DMS53 treated with DMSO at 0.1 percent for 48 hours (cell line): ENCODE data around the gene FBXL16.

Source experiments
- DNase-seq: peaks from one replicate; lab custom pipeline; 2025; ENCODE audit not compliant: unreplicated experiment; lab: John Stamatoyannopoulos, UW

Gene FBXL16

GRCh38 chr16:678858-679813 lies 26.5 kb downstream of the FBXL16 start:
- DNase-seq = peak; percentile 59

- no peak for DNase-seq
Measured at GRCh38 chr16:678209-678857, 27.3 kb downstream of the FBXL16 start.

DNA sequence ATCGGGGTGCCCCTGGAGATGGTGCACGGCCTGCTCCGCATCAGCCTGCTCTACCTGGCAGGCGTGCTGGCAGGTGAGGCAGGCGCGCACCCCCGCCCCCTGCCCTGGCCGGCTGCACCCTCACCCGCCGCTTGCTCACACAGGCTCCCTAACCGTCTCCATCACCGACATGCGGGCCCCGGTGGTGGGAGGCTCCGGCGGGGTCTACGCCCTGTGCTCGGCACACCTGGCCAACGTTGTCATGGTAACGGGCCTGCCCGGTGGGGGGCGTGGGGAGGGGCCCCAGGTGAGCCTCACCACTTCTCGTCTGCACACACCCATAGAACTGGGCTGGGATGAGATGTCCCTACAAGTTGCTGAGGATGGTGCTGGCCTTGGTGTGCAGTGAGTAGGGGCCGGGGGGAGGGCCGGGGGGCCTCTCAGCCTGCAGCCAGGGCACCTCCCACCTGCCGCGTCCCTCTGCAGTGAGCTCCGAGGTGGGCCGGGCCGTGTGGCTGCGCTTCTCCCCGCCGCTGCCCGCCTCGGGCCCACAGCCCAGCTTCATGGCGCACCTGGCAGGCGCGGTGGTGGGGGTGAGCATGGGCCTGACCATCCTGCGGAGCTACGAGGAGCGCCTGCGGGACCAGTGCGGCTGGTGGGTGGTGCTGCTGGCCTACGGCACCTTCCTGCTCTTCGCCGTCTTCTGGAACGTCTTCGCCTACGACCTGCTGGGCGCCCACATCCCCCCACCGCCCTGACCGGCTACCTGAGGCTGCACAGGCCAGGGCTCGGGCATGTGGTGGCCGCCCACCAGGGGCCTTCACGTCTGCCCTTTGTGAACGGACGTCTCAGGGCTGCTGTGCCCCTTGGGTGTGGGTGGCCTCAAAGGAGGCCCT lies 28.0 kb downstream of the FBXL16 start:
- no peak for DNase-seq

DNA sequence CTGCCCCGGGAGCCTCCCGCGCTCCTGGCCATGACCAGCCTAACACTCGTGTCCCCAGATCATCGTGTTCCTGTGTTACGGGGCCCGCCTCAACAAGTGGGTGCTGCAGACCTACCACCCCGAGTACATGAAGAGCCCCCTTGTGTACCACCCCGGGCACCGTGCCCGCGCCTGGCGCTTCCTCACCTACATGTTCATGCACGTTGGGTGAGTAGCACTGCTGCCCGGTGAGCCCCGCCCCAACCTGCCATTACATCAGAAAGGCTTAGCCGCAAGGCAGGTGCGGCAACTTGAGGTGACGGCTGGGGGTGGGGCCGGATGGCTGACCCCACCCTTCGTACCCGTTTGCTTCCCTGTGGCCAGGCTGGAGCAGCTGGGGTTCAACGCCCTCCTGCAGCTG lies 28.7 kb downstream of the FBXL16 start:
- peak; percentile 46 for DNase-seq

GRCh38 chr16:676565-676902 lies 29.1 kb downstream of the FBXL16 start:
- no peak for DNase-seq

GRCh38 chr16:675884-676564 lies 29.6 kb downstream of the FBXL16 start:
- DNase-seq = no peak

DNA sequence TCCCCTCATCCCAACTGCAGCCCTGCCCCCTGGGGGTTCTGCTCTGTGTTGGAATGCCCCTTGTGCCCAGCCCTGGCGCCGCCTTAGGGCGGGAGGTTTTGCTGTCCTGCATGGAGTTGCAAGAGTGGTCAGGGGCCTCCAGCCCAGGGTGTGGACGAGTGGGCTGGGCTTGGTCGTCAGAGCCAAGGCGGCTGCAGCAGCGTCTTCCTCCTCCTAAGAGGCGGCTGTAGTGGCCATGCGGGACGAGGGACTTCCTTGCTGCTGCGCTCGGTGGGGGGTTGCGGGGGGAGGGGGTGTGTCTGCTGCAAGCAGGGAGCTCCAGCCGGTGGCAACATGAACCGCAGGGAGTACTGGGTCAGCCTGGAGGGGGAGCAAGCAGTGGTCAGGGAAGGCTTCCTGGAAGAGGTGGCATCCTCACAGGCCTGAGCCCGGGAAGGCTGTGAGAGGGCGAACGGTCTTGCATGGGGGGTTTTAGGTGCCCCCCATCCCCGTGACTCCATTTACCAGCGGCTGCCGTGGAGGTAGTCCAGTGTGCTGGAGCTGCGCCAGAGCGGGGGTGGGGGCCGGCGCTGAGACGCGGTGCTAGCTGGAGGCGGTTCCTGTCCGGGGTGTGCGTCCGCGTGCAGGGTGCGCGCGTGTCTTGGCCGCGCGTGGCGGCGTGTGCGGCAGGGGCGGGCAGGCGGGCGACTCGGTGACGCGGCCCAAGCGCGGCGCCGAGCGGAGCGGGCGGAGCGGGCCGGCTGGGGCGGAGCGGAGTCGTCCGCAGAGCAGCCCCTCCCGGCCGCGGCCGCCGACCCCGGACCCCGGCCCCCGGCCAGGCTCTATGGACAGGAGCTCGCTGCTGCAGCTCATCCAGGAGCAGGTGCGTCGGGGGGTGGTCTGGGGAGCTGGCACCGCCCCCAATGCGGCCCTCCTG lies 30.4 kb downstream of the FBXL16 start, which contains the start of gene RHBDL1:
Gene RHBDL1 (plus strand): TSS at position 704 of the 916 bp plus-strand sequence. CDS start 120 bp downstream, at position 824.
- DNase-seq = no peak

GRCh38 chr16:674214-674881 lies 31.3 kb downstream of the FBXL16 start:
- DNase-seq = no peak

GRCh38 chr16:673399-673991 lies 32.1 kb downstream of the FBXL16 start:
- no peak for DNase-seq

- DNase-seq = no peak
Measured at GRCh38 chr16:672851-673250, 32.8 kb downstream of the FBXL16 start.

DNA sequence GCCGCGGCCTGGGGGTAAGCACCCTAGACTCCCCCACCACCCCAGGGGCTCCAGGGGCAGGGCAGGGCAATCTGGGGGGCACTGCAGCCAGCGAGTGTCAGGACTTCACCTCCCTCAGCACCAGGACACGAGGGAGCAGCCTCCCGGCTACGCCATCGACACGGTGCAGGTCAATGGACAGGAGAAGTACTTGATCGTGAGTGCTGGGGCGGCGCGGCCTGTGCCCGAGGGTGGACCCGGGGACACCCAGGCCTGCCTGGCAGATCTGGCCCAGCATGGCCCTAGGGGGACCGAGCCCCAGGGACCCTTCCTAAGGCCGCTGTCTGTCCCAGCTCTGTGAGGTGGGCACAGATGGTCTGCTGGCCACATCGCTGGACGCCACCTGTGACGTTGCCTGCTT lies 33.2 kb downstream of the FBXL16 start:
- DNase-seq = no peak

GRCh38 chr16:671353-672131 lies 34.1 kb downstream of the FBXL16 start:
- no peak for DNase-seq

GRCh38 chr16:670485-671352 lies 34.9 kb downstream of the FBXL16 start:
- DNase-seq = no peak

DNA sequence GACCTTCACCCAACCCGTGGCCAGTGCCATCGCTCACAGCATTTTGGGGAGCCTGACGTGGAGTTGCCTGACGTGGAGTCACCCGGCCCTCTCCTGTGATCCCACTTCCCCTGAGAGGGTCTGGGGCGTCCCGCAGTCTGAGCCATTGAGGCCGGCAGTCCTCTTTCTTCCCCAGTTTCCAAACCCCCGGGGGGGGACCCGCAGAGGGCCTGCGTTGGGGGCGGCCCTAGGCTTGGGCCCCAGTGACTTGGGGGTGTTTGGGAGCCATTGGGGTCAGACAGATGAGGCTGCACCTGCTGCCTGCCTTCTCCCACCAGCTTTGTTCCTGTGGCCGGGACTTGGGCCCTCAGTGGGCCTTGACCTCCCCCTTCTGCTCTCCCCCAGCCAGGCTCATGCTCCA lies 35.9 kb downstream of the FBXL16 start:
- no peak for DNase-seq

GRCh38 chr16:668519-669171 lies 37.0 kb downstream of the FBXL16 start:
- no peak for DNase-seq

- DNase-seq = peak; percentile 67
Measured at GRCh38 chr16:667780-668518, 37.7 kb downstream of the FBXL16 start, which contains the start of gene RHOT2. TSS of gene RHOT2 (plus strand) at chr16:668132. CDS start at chr16:668200, 68 bp downstream.
